Neural crest cell (in vitro differentiated cells): ENCODE results near the gene SUSD4. TPM values are rescaled to one million over a fixed set of nuclear protein-coding genes. Genes with fewer than 3 reads are reported as not detected.

Experiments
- DNase-seq: peaks from one replicate; pipeline ENCODE4 v3.0.0; 2021; ENCODE audit warnings: low read depth, mixed read lengths, low spot score
- H3K27ac Mint-ChIP-seq: one replicate; pipeline ENCODE4 v1.8.0; 2021; ENCODE audit warnings: mild to moderate bottlenecking, mixed read lengths; ENCODE audit not compliant: unreplicated experiment
- H3K27me3 Mint-ChIP-seq: 2 replicates; pipeline ENCODE4 v1.8.0; 2021; ENCODE audit warnings: low read depth, mild to moderate bottlenecking, mixed read lengths
- H3K36me3 Mint-ChIP-seq: 2 replicates; pipeline ENCODE4 v1.8.0; 2021; ENCODE audit warnings: low read depth, mild to moderate bottlenecking, mixed read lengths
- H3K4me1 Mint-ChIP-seq: 2 replicates; pipeline ENCODE4 v1.8.0; 2021; ENCODE audit warnings: mixed read lengths
- H3K4me3 Mint-ChIP-seq: one replicate; pipeline ENCODE4 v1.8.0; 2021; ENCODE audit warnings: mild to moderate bottlenecking, mixed read lengths
- H3K9me3 Mint-ChIP-seq: 2 replicates; pipeline ENCODE4 v1.8.0; 2021; ENCODE audit warnings: mixed read lengths
- CTCF ChIP-seq: fragments of 200-600 bp; sonication (generic); conservative IDR thresholded peaks from 2 replicates; pipeline ENCODE4 v1.5.0; 2021; ENCODE audit warnings: antibody characterized with exemption, mild to moderate bottlenecking
- total RNA-seq: library from RNA; stranded (reverse); gene quantifications from 2 replicates; pipeline ENCODE4 v1.2.1, GENCODE V29; 2021

The SUSD4 gene
- total RNA-seq, 1 donor from 2014 or later, result 0.56 TPM

GRCh38 chr1:223229756-223230155 lies 134.2 kb downstream of the SUSD4 start:
- H3K27me3 Mint-ChIP-seq, result peaks cover 1% of the 10 kb centered on the region
- TF ChIP-seq CTCF, result no peak
- H3K4me3 Mint-ChIP-seq, result no peak overlapping the region
- no peak for DNase-seq
- H3K27ac Mint-ChIP-seq, result no peak overlapping the region
- no peaks in the 10 kb centered on the region for H3K4me1 Mint-ChIP-seq
- no peaks in the 10 kb centered on the region for H3K36me3 Mint-ChIP-seq
- H3K9me3 Mint-ChIP-seq, result no peaks in the 10 kb centered on the region

GRCh38 chr1:223228931-223229528 lies 134.9 kb downstream of the SUSD4 start:
- no peaks in the 10 kb centered on the region for H3K4me1 Mint-ChIP-seq
- no peak overlapping the region for H3K27ac Mint-ChIP-seq
- no peak for DNase-seq
- H3K9me3 Mint-ChIP-seq, result no peaks in the 10 kb centered on the region
- no peak overlapping the region for H3K4me3 Mint-ChIP-seq
- no peaks in the 10 kb centered on the region for H3K27me3 Mint-ChIP-seq
- TF ChIP-seq CTCF, result no peak
- no peaks in the 10 kb centered on the region for H3K36me3 Mint-ChIP-seq

GRCh38 chr1:223228201-223228600 lies 135.8 kb downstream of the SUSD4 start:
- no peak for DNase-seq
- Mint-ChIP-seq H3K27me3 (no peaks in the 10 kb centered on the region), H3K4me3 (no peak overlapping the region), H3K36me3 (no peaks in the 10 kb centered on the region), H3K4me1 (no peaks in the 10 kb centered on the region), H3K9me3 (no peaks in the 10 kb centered on the region), H3K27ac (no peak overlapping the region)
- no peak for TF ChIP-seq CTCF

- no peak for TF ChIP-seq CTCF
- Mint-ChIP-seq H3K4me3 (no peak overlapping the region), H3K36me3 (no peaks in the 10 kb centered on the region), H3K4me1 (no peaks in the 10 kb centered on the region), H3K27ac (no peak overlapping the region), H3K9me3 (no peaks in the 10 kb centered on the region), H3K27me3 (no peaks in the 10 kb centered on the region)
- no peak for DNase-seq
Observed at GRCh38 chr1:223227486-223228196, 136.3 kb downstream of the SUSD4 start.

- no peak for TF ChIP-seq CTCF
- H3K4me3 Mint-ChIP-seq, result no peak overlapping the region
Observed at GRCh38 chr1:223227031-223227430, 136.9 kb downstream of the SUSD4 start.

More at GRCh38 chr1:223227031-223227430, 136.9 kb downstream of the SUSD4 start:
- H3K27me3 Mint-ChIP-seq, result no peaks in the 10 kb centered on the region
- no peaks in the 10 kb centered on the region for H3K9me3 Mint-ChIP-seq
- no peak for DNase-seq
- H3K36me3 Mint-ChIP-seq, result no peaks in the 10 kb centered on the region
- H3K27ac Mint-ChIP-seq, result peak overlapping the region; percentile 78
- no peaks in the 10 kb centered on the region for H3K4me1 Mint-ChIP-seq
